Measurements from ENCODE around the gene KCNJ9. TPM values are rescaled to one million over a fixed set of nuclear protein-coding genes. Genes with fewer than 3 reads are reported as not detected.

The KCNJ9 gene
- total RNA-seq, 1 donor from 2014 or later = 0.05 TPM

DNA sequence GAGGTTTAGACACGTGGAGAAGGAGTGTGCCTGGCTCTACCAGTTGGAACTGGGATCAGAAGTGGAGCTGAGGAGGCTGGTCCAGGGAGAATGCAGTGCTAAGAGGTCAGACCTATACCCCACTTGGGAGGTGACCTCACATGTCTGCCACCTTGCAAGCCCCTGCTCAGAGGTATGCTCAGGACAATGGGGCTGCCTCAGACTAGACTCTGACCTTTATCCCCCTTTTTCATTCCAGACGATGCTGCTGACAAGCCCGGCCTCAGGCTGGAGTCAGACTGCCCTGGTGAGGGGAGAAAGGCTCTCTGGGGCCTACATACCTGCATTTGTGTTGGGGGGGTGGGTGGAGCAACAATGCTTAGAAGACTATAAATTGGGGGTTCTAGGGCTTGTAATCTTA, 16.6 kb upstream of the KCNJ9 start:
- TF ChIP-seq, protein P1, sequence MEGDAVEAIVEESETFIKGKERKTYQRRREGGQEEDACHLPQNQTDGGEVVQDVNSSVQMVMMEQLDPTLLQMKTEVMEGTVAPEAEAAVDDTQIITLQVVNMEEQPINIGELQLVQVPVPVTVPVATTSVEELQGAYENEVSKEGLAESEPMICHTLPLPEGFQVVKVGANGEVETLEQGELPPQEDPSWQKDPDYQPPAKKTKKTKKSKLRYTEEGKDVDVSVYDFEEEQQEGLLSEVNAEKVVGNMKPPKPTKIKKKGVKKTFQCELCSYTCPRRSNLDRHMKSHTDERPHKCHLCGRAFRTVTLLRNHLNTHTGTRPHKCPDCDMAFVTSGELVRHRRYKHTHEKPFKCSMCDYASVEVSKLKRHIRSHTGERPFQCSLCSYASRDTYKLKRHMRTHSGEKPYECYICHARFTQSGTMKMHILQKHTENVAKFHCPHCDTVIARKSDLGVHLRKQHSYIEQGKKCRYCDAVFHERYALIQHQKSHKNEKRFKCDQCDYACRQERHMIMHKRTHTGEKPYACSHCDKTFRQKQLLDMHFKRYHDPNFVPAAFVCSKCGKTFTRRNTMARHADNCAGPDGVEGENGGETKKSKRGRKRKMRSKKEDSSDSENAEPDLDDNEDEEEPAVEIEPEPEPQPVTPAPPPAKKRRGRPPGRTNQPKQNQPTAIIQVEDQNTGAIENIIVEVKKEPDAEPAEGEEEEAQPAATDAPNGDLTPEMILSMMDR (IDR thresholded peaks at IDR 0.05; ENCODE audit: unreplicated experiment) = no peak
- Mint-ChIP-seq H3K9me3 (ENCODE audit: unreplicated experiment) (no peaks in the 10 kb centered on the region), H3K27ac (ENCODE audit: unreplicated experiment) (no peak overlapping the region), H3K27me3 (ENCODE audit: unreplicated experiment) (peaks cover 18% of the 10 kb centered on the region), H3K4me1 (ENCODE audit: unreplicated experiment) (no peaks in the 10 kb centered on the region), H3K4me3 (ENCODE audit: unreplicated experiment) (no peak overlapping the region), H3K36me3 (ENCODE audit: low read depth, unreplicated experiment) (no peaks in the 10 kb centered on the region)
- no peak for DNase-seq (ENCODE audit: low spot score)

DNA sequence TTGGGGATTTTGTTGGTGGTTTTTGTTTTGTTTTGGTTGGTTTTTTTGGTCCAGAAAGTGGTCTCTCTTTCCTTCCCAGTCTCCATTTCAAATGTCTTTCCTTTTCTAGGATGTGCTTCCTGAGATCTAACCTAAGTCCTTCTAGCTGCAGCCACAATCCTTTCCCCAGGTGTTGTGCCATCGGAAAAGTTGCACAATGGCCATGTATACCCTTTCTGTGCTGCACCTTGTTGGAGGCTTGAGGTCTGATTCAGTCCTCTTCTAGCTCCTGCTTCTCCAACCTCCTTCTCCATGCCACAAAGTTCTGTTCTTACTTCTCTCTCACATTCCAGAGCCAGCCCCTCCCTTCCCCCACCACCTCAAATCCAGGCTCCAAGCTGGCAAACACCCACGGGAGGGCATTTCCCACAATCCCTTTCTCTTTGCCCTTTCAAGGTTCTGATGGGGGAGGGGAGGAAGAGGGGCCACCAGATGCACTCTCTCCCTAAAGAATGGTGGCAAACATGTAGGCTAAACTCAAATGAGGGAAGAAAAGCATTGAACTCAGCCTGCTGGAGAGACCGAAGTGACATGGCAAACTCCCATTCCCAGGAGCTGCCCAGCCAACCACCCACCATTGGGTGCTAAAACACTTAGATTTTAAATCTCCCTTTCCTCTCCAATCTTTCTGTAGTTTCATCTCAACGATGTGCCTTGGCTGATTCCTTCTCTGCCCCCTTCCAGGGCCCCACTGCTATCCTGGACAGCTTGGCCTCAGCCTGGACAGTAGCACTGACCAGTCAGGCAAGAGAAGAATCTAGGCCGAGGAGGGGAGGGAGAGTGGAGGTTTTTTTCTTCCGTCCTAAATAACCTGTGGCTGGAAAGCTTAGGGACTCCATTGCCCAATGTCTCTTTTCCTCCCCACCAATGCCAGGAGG, 14.3 kb upstream of the KCNJ9 start:
- no peak for DNase-seq (ENCODE audit: low spot score)
- Mint-ChIP-seq H3K4me3 (ENCODE audit: unreplicated experiment) (no peak overlapping the region), H3K4me1 (ENCODE audit: unreplicated experiment) (no peaks in the 10 kb centered on the region)

DNA sequence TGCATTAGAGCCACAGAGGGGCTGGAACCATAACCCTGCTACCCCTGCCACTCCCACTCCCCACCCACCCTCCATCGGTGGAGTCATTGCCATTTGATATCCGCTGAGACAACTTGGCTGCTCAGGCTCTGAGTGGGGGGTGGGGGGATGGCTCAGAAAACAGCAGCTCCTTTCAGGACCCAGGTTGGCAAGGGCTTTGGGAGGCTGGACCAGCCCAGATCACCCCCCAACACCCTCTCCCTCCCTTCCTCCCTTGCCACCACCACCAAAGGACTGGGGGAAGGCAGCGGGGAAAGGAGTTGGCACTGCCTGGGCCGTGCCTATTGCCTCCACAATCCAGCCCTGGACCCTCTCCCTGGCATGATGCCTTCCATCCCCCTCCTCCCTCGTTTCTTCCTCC, 13.1 kb upstream of the KCNJ9 start:
- TF ChIP-seq, protein P1 (IDR thresholded peaks at IDR 0.05; ENCODE audit: unreplicated experiment) = no peak
- no peaks in the 10 kb centered on the region for H3K9me3 Mint-ChIP-seq (ENCODE audit: unreplicated experiment)
- no peak overlapping the region for H3K4me3 Mint-ChIP-seq (ENCODE audit: unreplicated experiment)
- no peaks in the 10 kb centered on the region for H3K36me3 Mint-ChIP-seq (ENCODE audit: low read depth, unreplicated experiment)
- no peaks in the 10 kb centered on the region for H3K4me1 Mint-ChIP-seq (ENCODE audit: unreplicated experiment)
- H3K27me3 Mint-ChIP-seq (ENCODE audit: unreplicated experiment) = peaks cover 22% of the 10 kb centered on the region
- DNase-seq (ENCODE audit: low spot score) = no peak
- H3K27ac Mint-ChIP-seq (ENCODE audit: unreplicated experiment) = no peak overlapping the region

More for the DNA sequence above, 14.3 kb upstream of the KCNJ9 start:
- H3K36me3 Mint-ChIP-seq (ENCODE audit: low read depth, unreplicated experiment) = no peaks in the 10 kb centered on the region
- no peaks in the 10 kb centered on the region for H3K9me3 Mint-ChIP-seq (ENCODE audit: unreplicated experiment)
- peaks cover 21% of the 10 kb centered on the region for H3K27me3 Mint-ChIP-seq (ENCODE audit: unreplicated experiment)
- H3K27ac Mint-ChIP-seq (ENCODE audit: unreplicated experiment) = no peak overlapping the region
- TF ChIP-seq, protein P1 (IDR thresholded peaks at IDR 0.05; ENCODE audit: unreplicated experiment) = no peak

DNA sequence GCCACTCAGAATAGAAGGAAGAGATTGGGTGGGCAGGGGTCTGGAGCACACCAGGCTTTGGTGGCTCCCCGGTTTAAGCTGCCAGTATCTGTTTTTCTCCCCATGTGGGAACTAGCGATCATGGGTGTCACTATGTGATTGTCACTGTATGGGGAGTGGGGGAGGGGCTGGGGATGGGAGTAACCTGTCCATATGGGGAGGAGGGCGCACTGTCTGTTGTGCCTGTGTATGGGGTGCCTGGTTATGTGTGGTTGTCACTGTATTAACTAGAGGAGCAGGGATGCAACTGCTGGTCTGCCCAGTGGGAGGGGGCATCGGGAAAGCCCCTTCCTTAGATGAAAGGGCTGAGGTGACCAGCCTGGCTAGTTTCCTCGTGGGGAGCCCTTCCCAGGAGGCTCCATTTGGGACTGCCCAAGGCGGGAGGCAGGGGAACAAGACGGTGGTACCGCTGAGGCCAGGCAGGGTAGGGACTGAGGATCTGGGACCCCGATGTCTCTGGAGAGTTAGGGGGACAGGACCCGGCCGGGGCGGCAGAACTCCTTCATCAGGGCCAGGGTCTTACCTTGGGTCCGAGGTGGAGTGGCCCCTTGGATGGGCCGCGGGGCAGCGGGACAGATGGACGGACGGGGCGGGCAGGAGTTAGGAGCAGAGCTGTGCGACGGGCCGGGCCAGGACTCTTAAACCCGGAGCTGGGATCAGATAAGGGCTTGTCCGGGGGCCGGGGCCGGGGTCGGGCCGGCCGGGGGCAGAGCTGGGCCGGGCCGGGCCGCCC, 11.7 kb upstream of the KCNJ9 start, which contains the start of gene KCNJ10:
Gene KCNJ10, minus strand, starts transcription at position 701 of the 772 bp plus-strand sequence. CDS start 27,628 bp downstream, outside the sequence.
- Mint-ChIP-seq H3K4me1 (ENCODE audit: unreplicated experiment) (no peaks in the 10 kb centered on the region), H3K4me3 (ENCODE audit: unreplicated experiment) (peak within 1 kb of the TSS; percentile 95), H3K36me3 (ENCODE audit: low read depth, unreplicated experiment) (no peaks in the 10 kb centered on the region), H3K27ac (ENCODE audit: unreplicated experiment) (no peak within 1 kb of the TSS), H3K27me3 (ENCODE audit: unreplicated experiment) (peaks cover 17% of the 10 kb centered on the region), H3K9me3 (ENCODE audit: unreplicated experiment) (no peaks in the 10 kb centered on the region)
- DNase-seq (ENCODE audit: low spot score) = no peak
- TF ChIP-seq, protein P1 (IDR thresholded peaks at IDR 0.05; ENCODE audit: unreplicated experiment) = no peak
